ENCODE data around the gene DTD1.

DTD1 gene

DNA sequence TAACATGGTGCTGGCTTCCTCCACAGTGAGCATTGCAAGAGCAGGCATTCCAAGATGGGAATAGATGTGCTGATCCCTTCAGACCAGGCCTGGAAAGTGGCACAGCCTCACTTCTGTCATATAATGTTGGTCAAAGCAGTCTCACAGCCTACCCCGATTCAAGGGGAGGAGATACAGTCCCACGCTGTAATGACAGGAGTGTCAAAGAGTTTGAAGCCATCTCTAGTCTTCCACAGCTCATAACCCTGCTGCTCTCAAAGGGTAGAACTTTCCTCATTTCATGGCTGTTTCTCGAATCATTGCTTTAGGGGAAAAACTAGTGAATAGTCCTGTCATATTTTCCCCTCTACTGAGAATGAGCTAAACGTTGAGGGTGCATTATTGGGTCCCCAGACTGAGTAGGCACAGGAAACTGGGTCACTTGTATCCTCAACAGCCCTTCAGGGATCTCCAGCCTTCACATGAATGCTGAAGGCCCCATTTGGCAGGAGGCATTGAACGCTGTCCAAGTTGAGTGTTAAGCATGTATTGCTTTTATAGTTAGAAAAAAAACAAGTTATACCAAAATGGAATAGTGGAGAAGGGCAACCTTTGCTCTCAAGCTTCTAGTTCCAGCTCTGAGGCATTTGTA is 27.3 kb downstream of the DTD1 start:
- ATAC-seq (ENCODE audit: insufficient read depth, low read depth) (no peak), DNase-seq (no peak)
- Histone ChIP-seq H3K9me3 (ENCODE audit: insufficient read depth, low read length, severe bottlenecking) (no peaks in the 10 kb centered on the region), H3K4me2 (ENCODE audit: insufficient read depth, low read length) (no peak overlapping the region), H3K4me3 (ENCODE audit: low read depth in 1 of 2, low read length in 2 of 2) (no peak overlapping the region), H3K36me3 (ENCODE audit: insufficient read depth, low read length) (no peaks in the 10 kb centered on the region), H3K79me2 (ENCODE audit: insufficient read depth, low read length) (no peaks in the 10 kb centered on the region), H3K27me3 (ENCODE audit: insufficient read depth, low read length, poor library complexity) (no peaks in the 10 kb centered on the region), H2AFZ (ENCODE audit: low read depth, low read length) (no peak overlapping the region; the same call in 1 of the 2 replicates), H3K27ac (ENCODE audit: low read length) (no peak overlapping the region), H4K20me1 (ENCODE audit: insufficient read depth, low read length) (no peaks in the 10 kb centered on the region), H3K9ac (ENCODE audit: low read depth, low read length) (no peak overlapping the region), H3K4me1 (ENCODE audit: insufficient read depth, low read length) (no peaks in the 10 kb centered on the region)
- TF ChIP-seq, protein P1, sequence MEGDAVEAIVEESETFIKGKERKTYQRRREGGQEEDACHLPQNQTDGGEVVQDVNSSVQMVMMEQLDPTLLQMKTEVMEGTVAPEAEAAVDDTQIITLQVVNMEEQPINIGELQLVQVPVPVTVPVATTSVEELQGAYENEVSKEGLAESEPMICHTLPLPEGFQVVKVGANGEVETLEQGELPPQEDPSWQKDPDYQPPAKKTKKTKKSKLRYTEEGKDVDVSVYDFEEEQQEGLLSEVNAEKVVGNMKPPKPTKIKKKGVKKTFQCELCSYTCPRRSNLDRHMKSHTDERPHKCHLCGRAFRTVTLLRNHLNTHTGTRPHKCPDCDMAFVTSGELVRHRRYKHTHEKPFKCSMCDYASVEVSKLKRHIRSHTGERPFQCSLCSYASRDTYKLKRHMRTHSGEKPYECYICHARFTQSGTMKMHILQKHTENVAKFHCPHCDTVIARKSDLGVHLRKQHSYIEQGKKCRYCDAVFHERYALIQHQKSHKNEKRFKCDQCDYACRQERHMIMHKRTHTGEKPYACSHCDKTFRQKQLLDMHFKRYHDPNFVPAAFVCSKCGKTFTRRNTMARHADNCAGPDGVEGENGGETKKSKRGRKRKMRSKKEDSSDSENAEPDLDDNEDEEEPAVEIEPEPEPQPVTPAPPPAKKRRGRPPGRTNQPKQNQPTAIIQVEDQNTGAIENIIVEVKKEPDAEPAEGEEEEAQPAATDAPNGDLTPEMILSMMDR (IDR thresholded peaks at IDR 0.05; ENCODE audit: borderline replicate concordance, extremely low read depth, low read length, poor library complexity, severe bottlenecking): no peak
- no peak for TF ChIP-seq EZH2 (IDR thresholded peaks at IDR 0.05; ENCODE audit: borderline replicate concordance, low read depth, low read length, severe bottlenecking)

- no peak overlapping the region for H3K27ac ChIP-seq (ENCODE audit: low read length)
- DNase-seq (no peak), ATAC-seq (ENCODE audit: insufficient read depth, low read depth) (no peak)
- H3K4me2 ChIP-seq (ENCODE audit: insufficient read depth, low read length): no peak overlapping the region
- H3K9ac ChIP-seq (ENCODE audit: low read depth, low read length): no peak overlapping the region
- H3K36me3 ChIP-seq (ENCODE audit: insufficient read depth, low read length): no peaks in the 10 kb centered on the region
- no peak overlapping the region for H3K4me3 ChIP-seq (ENCODE audit: low read depth in 1 of 2, low read length in 2 of 2)
- H3K9me3 ChIP-seq (ENCODE audit: insufficient read depth, low read length, severe bottlenecking): no peaks in the 10 kb centered on the region
- H3K27me3 ChIP-seq (ENCODE audit: insufficient read depth, low read length, poor library complexity): peaks cover 4% of the 10 kb centered on the region
- H3K4me1 ChIP-seq (ENCODE audit: insufficient read depth, low read length): no peaks in the 10 kb centered on the region
- no peaks in the 10 kb centered on the region for H4K20me1 ChIP-seq (ENCODE audit: insufficient read depth, low read length)
- TF ChIP-seq EZH2 (IDR thresholded peaks at IDR 0.05; ENCODE audit: borderline replicate concordance, low read depth, low read length, severe bottlenecking): no peak
- TF ChIP-seq, protein P1 (IDR thresholded peaks at IDR 0.05; ENCODE audit: borderline replicate concordance, extremely low read depth, low read length, poor library complexity, severe bottlenecking): no peak
- H3K79me2 ChIP-seq (ENCODE audit: insufficient read depth, low read length): no peaks in the 10 kb centered on the region
- H2AFZ ChIP-seq (ENCODE audit: low read depth, low read length): no peak overlapping the region
Observed at GRCh38 chr20:18621004-18621403, 33.1 kb downstream of the DTD1 start.

GRCh38 chr20:18623156-18623910 is 35.5 kb downstream of the DTD1 start:
- TF ChIP-seq, protein P1 (IDR thresholded peaks at IDR 0.05; ENCODE audit: borderline replicate concordance, extremely low read depth, low read length, poor library complexity, severe bottlenecking): no peak
- no peak for TF ChIP-seq EZH2 (IDR thresholded peaks at IDR 0.05; ENCODE audit: borderline replicate concordance, low read depth, low read length, severe bottlenecking)
- no peak overlapping the region for H3K4me2 ChIP-seq (ENCODE audit: insufficient read depth, low read length)

More at GRCh38 chr20:18623156-18623910, 35.5 kb downstream of the DTD1 start:
- Histone ChIP-seq H3K27ac (ENCODE audit: low read length) (no peak overlapping the region), H3K4me3 (ENCODE audit: low read depth in 1 of 2, low read length in 2 of 2) (no peak overlapping the region), H3K4me1 (ENCODE audit: insufficient read depth, low read length) (no peaks in the 10 kb centered on the region), H4K20me1 (ENCODE audit: insufficient read depth, low read length) (no peaks in the 10 kb centered on the region), H3K9ac (ENCODE audit: low read depth, low read length) (no peak overlapping the region), H3K27me3 (ENCODE audit: insufficient read depth, low read length, poor library complexity) (peaks cover 4% of the 10 kb centered on the region), H3K36me3 (ENCODE audit: insufficient read depth, low read length) (no peaks in the 10 kb centered on the region), H3K9me3 (ENCODE audit: insufficient read depth, low read length, severe bottlenecking) (no peaks in the 10 kb centered on the region), H2AFZ (ENCODE audit: low read depth, low read length) (no peak overlapping the region), H3K79me2 (ENCODE audit: insufficient read depth, low read length) (no peaks in the 10 kb centered on the region)
- ATAC-seq (ENCODE audit: insufficient read depth, low read depth) (no peak), DNase-seq (no peak)
